Measurements from ENCODE around the gene CACNA1A. TPM values are rescaled to one million over a fixed set of nuclear protein-coding genes. Genes with fewer than 3 reads are reported as not detected.
"Not testable (repeated sequence)": the region's sequence is repeated elsewhere in the genome, so short reads cannot be mapped to it uniquely, and the experiment has no call there.

The CACNA1A gene
- total RNA-seq, 1 experiment from 2014 or later = not detected

DNA sequence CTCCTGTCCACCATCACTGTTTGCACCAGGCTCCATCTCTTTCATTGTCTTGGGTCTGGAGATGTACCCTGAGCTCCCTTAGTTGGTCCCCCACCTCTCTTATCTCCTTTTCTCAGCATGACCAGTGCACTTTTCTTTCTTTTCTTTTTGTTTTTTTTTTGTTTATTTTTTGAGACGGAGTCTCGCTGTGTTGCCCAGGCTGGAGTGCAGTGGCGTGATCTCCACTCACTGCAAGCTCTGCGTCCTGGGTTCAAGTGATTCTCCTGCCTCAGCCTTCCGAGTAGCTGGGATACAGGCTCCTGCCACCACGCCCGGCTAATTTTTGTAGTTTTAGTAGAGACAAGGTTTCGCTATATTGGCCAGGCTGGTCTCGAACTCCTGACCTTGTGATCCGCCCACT lies 328.0 kb downstream of the CACNA1A start:
- DNase-seq (ENCODE audit: low read depth, low spot score); in situ Hi-C loops (cut with HindIII; ENCODE audit: low pct_unique_long_range_greater_than_20kb, low sequenced_read_pairs): not testable (repeated sequence)

DNA sequence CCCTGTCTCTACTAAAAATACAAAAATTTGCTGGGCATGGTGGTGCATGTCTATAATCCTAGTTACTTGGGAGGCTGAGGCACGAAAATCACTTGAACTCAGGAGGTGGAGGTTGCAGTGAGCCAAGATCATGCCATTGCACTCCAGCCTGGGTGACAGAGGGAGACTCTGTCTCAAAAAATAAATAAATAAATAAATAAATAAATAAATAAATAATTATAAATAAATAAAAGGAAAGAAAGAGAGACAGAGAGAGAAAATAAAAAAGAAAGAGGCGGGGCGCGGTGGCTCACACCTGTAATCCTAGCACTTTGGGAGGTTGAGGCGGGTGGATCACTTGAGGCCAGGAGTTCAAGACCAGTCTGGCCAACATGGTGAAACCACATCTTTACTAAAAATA lies 328.7 kb downstream of the CACNA1A start:
- in situ Hi-C loops (cut with HindIII; ENCODE audit: low pct_unique_long_range_greater_than_20kb, low sequenced_read_pairs); DNase-seq (ENCODE audit: low read depth, low spot score): not testable (repeated sequence)

DNA sequence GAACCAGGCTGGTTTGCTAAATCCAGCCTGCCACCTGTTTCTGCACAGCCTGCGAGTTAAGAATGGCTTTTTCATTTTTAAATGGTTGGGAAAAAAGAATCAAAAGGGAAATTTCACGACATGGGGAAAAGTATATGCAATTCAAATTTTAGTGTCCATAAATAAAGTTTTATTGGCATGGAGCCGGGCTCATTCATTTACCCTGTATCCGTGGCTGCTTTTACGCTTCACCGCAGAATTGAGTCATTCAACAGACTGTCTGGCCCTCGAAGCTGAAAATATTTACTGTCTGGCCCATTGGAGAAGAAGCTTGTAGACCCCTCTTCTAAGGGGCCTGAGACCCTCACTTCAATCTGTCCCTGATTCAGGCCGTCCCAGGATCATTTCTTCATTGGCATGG lies 329.9 kb downstream of the CACNA1A start:
- DNase-seq (ENCODE audit: low read depth, low spot score) = no peak

DNA sequence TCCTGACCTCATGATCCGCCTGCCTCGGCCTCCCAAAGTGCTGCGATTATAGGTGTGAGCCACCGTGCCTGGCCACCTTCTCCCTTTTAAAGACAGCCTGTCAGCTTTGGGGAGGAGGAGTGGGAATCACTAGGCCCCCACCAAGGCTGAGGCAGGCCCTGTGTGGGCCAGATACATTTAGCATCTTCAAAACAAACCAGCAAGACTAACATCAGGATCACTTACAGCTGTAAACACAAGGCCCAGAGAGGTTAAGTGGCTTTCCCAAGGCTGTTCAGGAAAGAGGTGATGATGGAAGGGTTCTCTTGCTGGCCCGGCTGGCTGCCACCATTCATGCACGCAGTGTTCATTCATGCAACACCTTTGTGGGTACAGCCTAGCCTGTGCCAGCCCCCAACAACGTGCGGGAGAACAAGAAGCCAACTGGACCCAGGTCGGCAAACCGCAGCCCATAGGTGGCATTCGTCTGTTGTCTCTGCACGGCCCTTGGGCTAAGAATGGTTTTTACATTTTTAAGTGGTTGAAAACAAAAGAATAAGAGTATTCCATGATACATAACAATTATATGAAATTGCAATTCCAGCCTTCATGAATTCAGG lies 333.0 kb downstream of the CACNA1A start:
- no peak for DNase-seq (ENCODE audit: low read depth, low spot score)
- in situ Hi-C loops (cut with HindIII; ENCODE audit: low pct_unique_long_range_greater_than_20kb, low sequenced_read_pairs) = no loop called here

More for the DNA sequence above, 329.9 kb downstream of the CACNA1A start:
- in situ Hi-C loops (cut with HindIII; ENCODE audit: low pct_unique_long_range_greater_than_20kb, low sequenced_read_pairs) = no loop called here

DNA sequence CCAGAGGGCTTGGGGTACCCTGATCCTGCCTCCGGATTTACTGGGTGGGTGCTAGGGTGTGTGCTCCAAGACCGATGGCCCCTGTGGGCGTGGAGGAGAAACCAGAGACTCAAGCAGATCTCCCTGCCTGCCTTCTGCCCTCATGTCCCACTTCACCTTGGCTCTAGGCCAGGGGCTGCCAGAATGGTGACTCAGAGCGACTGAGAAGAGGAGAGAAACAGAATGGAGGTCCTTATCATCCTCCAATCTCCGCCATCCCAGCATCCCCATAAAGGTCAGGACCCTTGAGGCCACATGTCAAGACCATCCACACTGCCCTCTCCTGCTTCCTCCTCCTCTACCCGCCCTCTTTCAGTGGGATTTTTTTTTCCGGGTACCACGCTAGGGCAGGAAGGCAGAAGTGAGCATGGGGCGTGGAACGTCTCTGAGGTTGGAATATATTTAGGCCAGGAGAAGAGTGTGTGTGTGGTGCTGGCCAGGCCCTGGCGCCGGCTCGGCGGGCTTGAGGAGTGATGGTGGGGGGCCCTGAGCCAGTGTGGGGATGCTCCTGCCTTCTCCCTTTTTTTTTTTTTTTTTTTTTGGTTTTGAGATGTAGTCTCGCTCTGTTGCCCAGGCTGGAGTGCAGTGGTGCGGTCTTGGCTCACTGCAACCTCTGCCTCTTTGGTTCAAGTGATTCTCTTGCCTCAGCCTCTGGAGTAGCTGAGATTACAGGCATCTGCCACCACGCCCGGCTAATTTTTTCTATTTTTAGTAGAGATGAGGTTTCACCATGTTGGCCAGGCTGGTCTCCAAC lies 333.7 kb downstream of the CACNA1A start:
- in situ Hi-C loops (cut with HindIII; ENCODE audit: low pct_unique_long_range_greater_than_20kb, low sequenced_read_pairs) = no loop called here

DNA sequence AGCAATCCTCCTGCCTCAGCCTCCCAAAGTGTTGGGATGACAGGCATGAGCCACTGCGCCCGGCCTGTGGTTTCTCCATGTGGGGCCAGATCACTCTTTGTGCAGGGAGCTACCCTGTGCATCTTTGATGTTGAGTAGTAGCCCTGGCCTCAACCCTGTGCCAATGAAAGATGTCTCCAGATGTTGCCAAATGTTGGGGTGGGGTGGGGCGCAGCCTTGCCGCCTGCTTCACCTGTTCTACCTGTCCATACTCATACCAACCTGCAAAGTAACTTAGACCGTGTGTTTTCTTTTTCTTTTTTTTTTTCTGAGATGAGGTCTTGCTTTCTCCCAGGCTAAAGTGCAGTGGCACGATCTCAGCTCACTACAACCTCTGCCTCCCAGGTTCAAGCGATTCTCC lies 335.1 kb downstream of the CACNA1A start:
- in situ Hi-C loops (cut with HindIII; ENCODE audit: low pct_unique_long_range_greater_than_20kb, low sequenced_read_pairs) = no loop called here
- no peak for DNase-seq (ENCODE audit: low read depth, low spot score)

More for the DNA sequence above, 333.7 kb downstream of the CACNA1A start:
- DNase-seq (ENCODE audit: low read depth, low spot score) = peak; percentile 49

DNA sequence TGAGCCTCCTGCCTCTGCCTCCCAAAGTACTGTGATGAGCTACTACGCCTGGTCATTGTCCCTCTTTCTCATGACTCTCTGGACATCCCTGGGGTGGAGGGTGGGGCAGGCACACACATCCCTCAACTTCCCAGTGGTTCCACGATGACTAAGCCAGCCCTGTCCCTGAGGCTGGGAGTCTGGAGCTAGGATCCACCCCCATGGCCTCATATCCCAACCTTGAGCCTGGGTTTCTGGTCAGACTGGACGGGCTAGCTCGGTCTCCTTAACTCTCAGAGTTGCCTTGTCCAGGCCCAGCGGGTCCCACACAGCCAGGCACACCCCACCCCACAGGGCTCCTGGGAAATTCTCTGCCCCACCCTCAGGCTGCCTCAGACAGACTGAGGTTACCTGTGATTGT lies 336.5 kb downstream of the CACNA1A start:
- in situ Hi-C loops (cut with HindIII; ENCODE audit: low pct_unique_long_range_greater_than_20kb, low sequenced_read_pairs) = no loop called here
- DNase-seq (ENCODE audit: low read depth, low spot score) = no peak

DNA sequence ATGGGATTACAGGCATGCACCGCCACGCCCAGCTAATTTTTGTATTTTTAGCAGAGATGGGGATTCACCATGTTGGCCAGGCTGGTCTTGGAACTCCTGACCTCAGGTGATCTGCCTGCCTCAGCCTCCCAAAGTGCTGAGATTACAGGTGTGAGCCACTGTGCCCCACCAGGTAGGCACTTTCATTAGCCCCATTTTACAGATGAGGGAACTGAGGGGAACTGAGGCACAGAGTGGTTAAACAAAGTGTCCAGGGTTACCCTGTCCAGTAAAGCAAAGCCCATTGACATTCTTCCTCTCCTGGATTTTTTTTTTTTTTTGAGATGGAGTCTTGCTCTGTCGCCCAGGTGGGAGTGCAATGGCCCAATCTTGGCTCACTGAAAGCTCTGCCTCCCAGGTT lies 340.1 kb downstream of the CACNA1A start:
- DNase-seq (ENCODE audit: low read depth, low spot score); in situ Hi-C loops (cut with HindIII; ENCODE audit: low pct_unique_long_range_greater_than_20kb, low sequenced_read_pairs): not testable (repeated sequence)

DNA sequence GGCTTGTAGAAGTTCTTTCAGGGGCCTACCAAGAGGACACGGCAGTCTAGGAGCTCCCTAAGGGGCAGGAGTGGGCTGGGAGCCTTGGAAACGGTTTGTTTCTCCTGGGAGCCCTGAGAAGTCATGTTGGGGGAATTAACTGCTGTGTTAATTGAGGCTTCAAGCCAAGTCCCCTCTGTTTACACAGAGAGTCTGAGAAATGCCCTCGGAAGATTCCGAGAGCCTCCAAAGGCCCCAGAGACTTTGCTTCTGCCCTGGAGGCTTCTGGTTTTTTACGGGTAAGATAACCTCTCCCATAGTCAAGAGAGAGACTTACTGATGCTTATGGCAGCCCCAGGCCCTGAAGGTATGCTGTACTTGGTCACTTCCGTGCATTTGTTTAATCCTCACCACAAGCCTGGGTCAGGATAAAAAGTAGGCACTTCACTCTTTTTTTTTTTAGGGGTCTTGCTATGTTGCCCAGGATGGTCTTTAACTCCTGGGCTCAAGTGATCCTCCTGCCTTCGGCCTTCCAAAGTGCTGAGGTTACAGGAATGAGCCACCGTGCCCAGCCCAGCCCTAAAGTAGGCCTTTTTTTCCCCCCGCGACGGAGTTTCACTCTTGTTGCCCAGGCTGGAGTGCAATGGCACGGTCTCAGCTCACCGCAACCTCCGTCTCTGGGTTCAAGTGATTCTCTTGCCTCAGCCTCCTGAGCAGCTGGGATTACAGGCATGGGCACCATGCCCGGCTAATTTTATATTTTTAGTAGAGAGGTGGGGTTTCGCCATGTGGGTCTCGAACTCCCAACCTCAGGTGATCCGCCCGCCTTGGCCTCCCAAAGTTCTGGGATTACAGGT lies 340.9 kb downstream of the CACNA1A start:
- in situ Hi-C loops (cut with HindIII; ENCODE audit: low pct_unique_long_range_greater_than_20kb, low sequenced_read_pairs) = no loop called here
- no peak for DNase-seq (ENCODE audit: low read depth, low spot score)

DNA sequence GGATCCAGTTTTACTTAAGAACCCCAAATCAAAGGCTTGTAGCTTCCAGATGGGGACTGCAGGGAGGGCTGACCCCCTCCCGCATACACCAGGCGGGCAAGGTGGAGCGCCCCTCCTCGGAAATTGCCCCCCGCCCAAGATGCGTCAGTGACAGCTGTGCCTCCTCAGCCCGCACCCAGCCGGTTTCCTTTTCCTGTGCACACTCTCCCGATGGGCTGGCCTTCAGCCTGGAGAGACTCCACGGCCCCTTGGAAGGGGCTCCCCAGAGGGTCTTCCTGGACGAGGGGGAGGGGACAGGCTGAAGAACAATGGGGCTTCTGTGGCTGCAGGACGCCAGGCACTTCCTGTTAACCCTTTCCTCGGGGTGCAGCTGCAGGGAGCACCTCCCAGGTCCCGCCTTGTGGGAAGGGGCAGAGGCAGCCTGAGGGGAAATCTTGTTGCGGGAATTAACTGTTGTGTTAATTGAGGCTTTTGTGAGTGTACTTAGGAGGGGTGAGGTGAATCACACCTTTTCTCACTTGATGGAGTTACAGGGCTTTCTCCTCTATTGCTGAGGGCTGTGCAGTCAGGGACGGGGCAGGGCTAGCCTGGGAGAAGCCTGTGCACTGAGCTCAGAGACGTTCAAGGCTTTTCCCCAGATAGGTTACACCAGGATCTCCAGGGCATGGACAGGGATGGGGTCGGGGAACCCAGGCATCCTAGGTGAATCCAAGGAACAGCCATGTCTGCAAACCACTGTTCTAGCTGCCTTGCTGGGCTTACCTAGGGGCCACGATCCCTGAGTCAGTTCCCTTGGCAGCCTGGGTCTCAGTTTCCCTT lies 341.7 kb downstream of the CACNA1A start:
- in situ Hi-C loops (cut with HindIII; ENCODE audit: low pct_unique_long_range_greater_than_20kb, low sequenced_read_pairs) = no loop called here
- DNase-seq (ENCODE audit: low read depth, low spot score) = peak; percentile 86

DNA sequence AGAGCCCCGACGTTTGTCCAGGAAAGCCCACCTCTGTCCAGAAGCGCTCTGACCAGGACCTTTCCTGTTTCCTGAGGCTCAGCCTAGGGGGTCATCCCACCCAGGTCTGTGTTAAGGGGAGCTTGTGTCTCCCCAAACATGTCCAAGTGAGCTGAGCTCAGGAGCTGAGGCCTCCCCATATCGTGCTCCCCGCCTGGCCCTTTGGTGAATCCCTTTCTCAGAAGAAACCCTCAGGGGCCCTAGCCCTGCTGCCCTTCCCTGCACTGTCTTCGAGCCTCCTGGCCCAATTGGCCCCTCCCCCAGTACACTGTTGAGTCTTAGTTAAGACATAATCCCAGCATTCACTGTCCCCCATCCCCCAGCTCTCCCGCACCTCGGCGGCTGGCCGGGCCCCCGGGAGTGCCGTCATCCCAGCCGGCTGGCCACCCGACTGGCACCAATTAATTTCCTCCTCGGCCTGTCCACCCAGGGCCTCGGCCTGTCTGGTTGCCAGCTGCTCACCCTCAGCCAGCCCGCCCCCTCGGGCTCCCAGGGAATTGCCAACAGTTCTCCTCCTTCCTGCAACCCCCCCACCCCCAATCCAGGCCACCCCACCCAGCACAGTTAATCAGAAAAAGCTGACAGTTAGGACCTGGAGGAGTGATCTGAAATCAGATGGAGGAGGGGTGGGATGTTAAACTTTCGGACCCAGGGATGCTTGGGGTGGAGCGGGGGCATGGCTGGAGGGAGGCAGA lies 342.5 kb downstream of the CACNA1A start:
- peak; percentile 83 for DNase-seq (ENCODE audit: low read depth, low spot score)

DNA sequence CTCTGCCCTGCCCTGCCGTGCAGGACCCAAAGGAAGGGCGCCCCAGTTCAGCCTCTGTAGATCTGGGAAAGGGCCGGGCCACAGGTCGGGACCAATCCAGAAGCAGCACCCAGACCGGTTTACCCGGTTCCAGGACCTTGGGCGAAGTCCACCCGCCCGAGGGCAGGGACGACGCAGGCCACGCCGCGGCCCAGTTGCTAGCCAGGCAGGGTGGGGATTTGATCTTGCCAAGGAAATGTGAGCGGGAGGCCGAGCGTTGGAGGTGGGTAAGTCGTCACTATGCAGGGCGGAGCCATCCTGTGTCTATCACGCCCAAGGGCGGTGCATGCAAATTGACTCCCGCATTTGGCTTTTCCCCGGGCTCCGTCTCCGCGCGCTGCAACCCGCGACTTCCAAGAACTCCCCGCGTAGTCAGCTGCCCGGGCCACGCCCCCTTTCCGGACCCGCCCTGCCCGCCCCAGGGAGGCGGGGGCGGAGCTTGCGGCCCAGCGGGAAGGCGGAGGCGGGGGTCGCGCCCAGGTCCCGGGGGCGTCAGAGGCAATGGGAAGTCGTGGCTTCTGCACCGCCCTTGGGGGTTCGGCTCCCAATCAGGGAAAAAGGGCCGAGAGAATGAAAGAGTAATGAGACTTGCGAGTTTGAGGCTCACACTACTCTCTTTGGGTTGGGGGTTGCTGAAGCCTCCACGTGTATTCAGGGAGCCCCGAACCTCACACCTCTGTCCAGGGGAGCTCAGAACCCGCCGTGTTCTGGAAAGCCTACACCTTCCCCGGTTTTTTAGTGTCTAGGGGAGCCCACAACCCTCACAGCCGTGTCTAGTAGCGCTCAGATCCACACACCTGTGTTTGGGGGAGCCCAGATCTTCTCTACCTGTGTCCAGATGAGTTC lies 343.3 kb downstream of the CACNA1A start:
- DNase-seq (ENCODE audit: low read depth, low spot score) = peak; percentile 95
- in situ Hi-C loops (cut with HindIII; ENCODE audit: low pct_unique_long_range_greater_than_20kb, low sequenced_read_pairs) = no loop called here

More for the DNA sequence above, 342.5 kb downstream of the CACNA1A start:
- in situ Hi-C loops (cut with HindIII; ENCODE audit: low pct_unique_long_range_greater_than_20kb, low sequenced_read_pairs) = no loop called here

DNA sequence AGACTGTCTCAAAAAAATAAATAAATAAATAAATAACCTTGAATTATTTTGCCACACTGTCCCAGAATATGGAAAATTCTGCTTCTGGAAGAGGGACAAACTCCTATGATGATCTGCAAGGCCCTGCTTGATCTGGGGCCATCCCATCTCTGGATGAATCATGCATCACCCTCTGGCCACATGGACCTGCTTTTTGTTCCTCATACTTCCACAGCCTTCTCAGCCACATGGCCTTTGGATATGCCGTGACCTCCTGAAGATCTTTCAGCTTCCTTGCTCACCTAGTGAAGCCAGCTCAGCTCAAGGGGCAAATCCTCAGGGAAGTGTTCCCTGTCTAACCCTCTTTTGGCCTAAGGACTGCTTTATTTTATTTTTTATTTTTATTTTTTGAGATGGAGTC lies 345.7 kb downstream of the CACNA1A start:
- in situ Hi-C loops (cut with HindIII; ENCODE audit: low pct_unique_long_range_greater_than_20kb, low sequenced_read_pairs) = no loop called here
- DNase-seq (ENCODE audit: low read depth, low spot score) = no peak

DNA sequence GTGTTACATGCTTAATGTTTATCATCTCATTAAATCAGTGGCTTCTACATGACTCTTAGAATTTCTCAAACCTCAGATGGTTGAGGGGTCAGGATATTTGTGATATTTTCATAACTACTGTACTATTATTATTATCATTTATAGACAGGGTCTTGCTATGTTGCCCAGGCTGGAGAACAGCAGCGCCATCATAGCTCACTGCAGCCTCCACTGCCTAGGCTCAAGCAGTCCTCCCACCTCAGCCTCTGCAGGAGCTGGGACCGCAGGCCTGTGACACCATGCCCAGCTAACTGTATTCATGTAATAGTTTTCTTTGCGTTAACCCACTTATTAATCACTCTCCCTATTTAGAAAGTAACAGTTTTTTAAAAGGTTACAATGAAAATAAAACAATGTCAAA lies 346.6 kb downstream of the CACNA1A start:
- DNase-seq (ENCODE audit: low read depth, low spot score) = no peak
- in situ Hi-C loops (cut with HindIII; ENCODE audit: low pct_unique_long_range_greater_than_20kb, low sequenced_read_pairs) = no loop called here
